Measurements from ENCODE around the gene FLVCR2.

FLVCR2 gene

GRCh38 chr14:75578102-75578785 lies at the start of gene FLVCR2:
TSS of gene FLVCR2 (plus strand) at chr14:75578620. CDS start at chr14:75578973, 353 bp downstream.
- in situ Hi-C loops (cut with MboI; ENCODE audit: low pct_unique_long_range_greater_than_20kb, low sequenced_read_pairs), result loop anchor here (10.0 kb wide), 1 partner anchor 67 kb away; no protein-coding TSS in a partner anchor
- peak; percentile 72 for DNase-seq

GRCh38 chr14:75531256-75531655 lies 47.2 kb upstream of the FLVCR2 start:
- DNase-seq, result no peak
- in situ Hi-C loops (cut with MboI; ENCODE audit: low pct_unique_long_range_greater_than_20kb, low sequenced_read_pairs), result no loop called here

GRCh38 chr14:75531660-75532317 lies 46.6 kb upstream of the FLVCR2 start:
- in situ Hi-C loops (cut with MboI; ENCODE audit: low pct_unique_long_range_greater_than_20kb, low sequenced_read_pairs), result no loop called here

GRCh38 chr14:75533791-75534555 lies 44.4 kb upstream of the FLVCR2 start:
- DNase-seq, result no peak
- in situ Hi-C loops (cut with MboI; ENCODE audit: low pct_unique_long_range_greater_than_20kb, low sequenced_read_pairs), result no loop called here

More at GRCh38 chr14:75531660-75532317, 46.6 kb upstream of the FLVCR2 start:
- DNase-seq, result no peak

GRCh38 chr14:75535164-75535898 lies 43.1 kb upstream of the FLVCR2 start:
- no peak for DNase-seq
- in situ Hi-C loops (cut with MboI; ENCODE audit: low pct_unique_long_range_greater_than_20kb, low sequenced_read_pairs), result no loop called here

- in situ Hi-C loops (cut with MboI; ENCODE audit: low pct_unique_long_range_greater_than_20kb, low sequenced_read_pairs), result no loop called here
- no peak for DNase-seq
These were observed 41.3 kb upstream of the FLVCR2 start for GRCh38 chr14:75537071-75537470.

GRCh38 chr14:75539162-75539560 lies 39.3 kb upstream of the FLVCR2 start:
- DNase-seq, result no peak
- in situ Hi-C loops (cut with MboI; ENCODE audit: low pct_unique_long_range_greater_than_20kb, low sequenced_read_pairs), result no loop called here

- DNase-seq, result no peak
- in situ Hi-C loops (cut with MboI; ENCODE audit: low pct_unique_long_range_greater_than_20kb, low sequenced_read_pairs), result no loop called here
These were observed 38.6 kb upstream of the FLVCR2 start for GRCh38 chr14:75539561-75540478.

- no peak for DNase-seq
- in situ Hi-C loops (cut with MboI; ENCODE audit: low pct_unique_long_range_greater_than_20kb, low sequenced_read_pairs), result no loop called here
These were observed 38.0 kb upstream of the FLVCR2 start for GRCh38 chr14:75540479-75540851.

GRCh38 chr14:75542588-75543091 lies 35.8 kb upstream of the FLVCR2 start:
- peak; percentile 85 for DNase-seq
- in situ Hi-C loops (cut with MboI; ENCODE audit: low pct_unique_long_range_greater_than_20kb, low sequenced_read_pairs), result no loop called here

GRCh38 chr14:75543253-75543652 lies 35.2 kb upstream of the FLVCR2 start:
- in situ Hi-C loops (cut with MboI; ENCODE audit: low pct_unique_long_range_greater_than_20kb, low sequenced_read_pairs), result no loop called here
- no peak for DNase-seq

- no peak for DNase-seq
- in situ Hi-C loops (cut with MboI; ENCODE audit: low pct_unique_long_range_greater_than_20kb, low sequenced_read_pairs), result no loop called here
These were observed 34.6 kb upstream of the FLVCR2 start for GRCh38 chr14:75543786-75544185.

- no peak for DNase-seq
- in situ Hi-C loops (cut with MboI; ENCODE audit: low pct_unique_long_range_greater_than_20kb, low sequenced_read_pairs), result no loop called here
These were observed 32.5 kb upstream of the FLVCR2 start for GRCh38 chr14:75545907-75546306.

GRCh38 chr14:75547552-75548250 lies 30.7 kb upstream of the FLVCR2 start:
- in situ Hi-C loops (cut with MboI; ENCODE audit: low pct_unique_long_range_greater_than_20kb, low sequenced_read_pairs), result no loop called here
- DNase-seq, result no peak

- DNase-seq, result no peak
- in situ Hi-C loops (cut with MboI; ENCODE audit: low pct_unique_long_range_greater_than_20kb, low sequenced_read_pairs), result no loop called here
These were observed 29.9 kb upstream of the FLVCR2 start for GRCh38 chr14:75548544-75548943.

- in situ Hi-C loops (cut with MboI; ENCODE audit: low pct_unique_long_range_greater_than_20kb, low sequenced_read_pairs), result no loop called here
- no peak for DNase-seq
These were observed 29.3 kb upstream of the FLVCR2 start for GRCh38 chr14:75549169-75549568.

- no peak for DNase-seq
- in situ Hi-C loops (cut with MboI; ENCODE audit: low pct_unique_long_range_greater_than_20kb, low sequenced_read_pairs), result no loop called here
These were observed 27.4 kb upstream of the FLVCR2 start for GRCh38 chr14:75551021-75551420.

- in situ Hi-C loops (cut with MboI; ENCODE audit: low pct_unique_long_range_greater_than_20kb, low sequenced_read_pairs), result no loop called here
- no peak for DNase-seq
These were observed 25.3 kb upstream of the FLVCR2 start for GRCh38 chr14:75553157-75553556.

Data from KBM-7 (cell line).